A172 (cell line): Measurements from ENCODE around the gene NPFFR2. TPM values are rescaled to one million over a fixed set of nuclear protein-coding genes. Genes with fewer than 3 reads are reported as not detected.
"Not testable (repeated sequence)": the region's sequence is repeated elsewhere in the genome, so short reads cannot be mapped to it uniquely, and the experiment has no call there.

Experiments used
- DNase-seq: peaks from one replicate; pipeline ENCODE4 v3.0.0-alpha.2; 2015; ENCODE audit warnings: low spot score
- total RNA-seq: library from RNA; depleted of rRNA; stranded (reverse); fragments of >200 nt; shearing (Covaris generic); gene quantifications from 2 replicates; pipeline ENCODE4 v1.2.3, GENCODE V29; 2014; rRNA removed

The NPFFR2 gene
- total RNA-seq, 1 experiment from 2014 or later: not detected

DNA sequence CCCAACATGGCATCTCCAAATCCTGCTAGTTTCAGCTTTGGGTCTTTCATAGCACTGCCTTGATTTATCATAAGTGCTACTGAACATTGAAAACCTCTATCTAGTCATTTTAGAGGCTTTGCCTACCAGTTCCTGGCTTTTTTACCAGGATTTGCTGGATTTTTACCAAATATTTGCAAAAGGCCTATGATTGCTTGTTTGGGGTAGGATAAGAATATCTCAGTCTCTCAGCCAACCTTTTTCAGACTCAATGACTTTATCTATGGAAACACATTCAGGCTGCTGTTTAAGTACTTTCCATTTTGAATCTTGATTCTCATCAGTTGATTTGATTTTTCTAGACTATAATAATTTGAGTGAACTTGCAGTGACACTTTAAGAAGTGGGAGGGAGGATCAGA is 80.1 kb downstream of the NPFFR2 start:
- no peak for DNase-seq

DNA sequence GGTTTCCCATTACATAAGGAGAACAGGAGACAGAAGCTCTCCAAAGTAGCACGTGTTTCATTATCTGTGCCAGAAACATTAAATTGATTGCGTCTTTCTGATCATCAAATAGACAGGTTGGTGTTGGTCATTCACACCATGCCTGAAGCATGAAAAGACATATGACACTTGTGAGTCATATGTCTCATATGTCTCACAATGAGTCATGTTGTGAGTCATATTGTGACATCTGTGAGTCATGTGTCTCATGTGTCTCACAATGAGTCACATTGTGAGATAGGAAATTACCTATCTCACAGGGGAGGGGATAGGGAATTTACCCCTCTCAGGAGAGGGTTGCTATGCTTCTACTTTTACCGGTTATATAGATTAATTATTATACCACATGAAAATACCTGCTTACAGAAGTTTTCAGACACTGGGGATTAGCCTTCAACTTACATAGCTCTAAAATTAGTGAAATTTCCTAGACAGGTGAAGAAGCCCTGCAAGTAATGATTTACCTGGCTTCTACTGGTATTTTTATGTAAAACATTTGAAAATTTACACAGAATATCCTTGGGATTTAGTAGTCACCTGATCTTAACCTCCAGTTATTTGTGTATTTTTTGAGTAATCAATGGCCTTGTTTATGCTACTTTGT is 80.8 kb downstream of the NPFFR2 start:
- DNase-seq: peak; percentile 76

DNA sequence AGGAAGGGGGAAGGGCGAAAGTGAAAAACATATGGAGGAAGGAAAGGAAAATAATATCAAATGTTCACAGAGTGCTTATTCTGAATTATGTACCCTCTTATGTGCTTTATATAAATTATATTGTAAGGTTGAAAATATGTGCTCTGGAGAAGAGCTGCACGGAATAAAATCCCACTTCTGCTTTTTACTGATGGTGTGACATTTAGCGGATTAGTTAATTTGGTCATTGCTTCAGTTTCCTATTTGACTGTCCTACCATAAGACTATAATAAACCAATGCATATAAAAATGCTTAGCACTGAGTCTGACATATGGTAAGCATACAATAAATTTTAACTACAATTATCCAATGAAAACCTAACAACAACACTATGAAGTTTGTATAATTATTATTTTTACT is 86.2 kb downstream of the NPFFR2 start:
- no peak for DNase-seq

DNA sequence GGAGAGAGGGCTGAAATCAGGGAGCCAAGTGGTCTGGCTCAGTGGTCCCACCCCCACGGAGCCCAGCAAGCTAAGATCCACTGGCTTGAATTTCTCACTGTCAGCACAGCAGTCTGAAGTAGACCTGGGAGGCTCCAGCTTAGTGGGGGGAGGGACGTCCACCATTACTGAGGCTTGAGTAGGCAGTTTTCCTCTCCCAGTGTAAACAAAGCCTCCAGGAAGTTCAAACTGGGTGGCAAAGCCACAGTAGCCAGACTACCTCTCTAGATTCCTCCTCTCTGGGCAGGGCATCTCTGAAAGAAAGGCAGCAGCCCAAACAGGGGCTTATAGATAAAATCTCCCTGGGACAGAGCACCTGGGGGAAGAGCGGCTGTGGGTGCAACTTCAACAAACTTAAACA is 88.1 kb downstream of the NPFFR2 start:
- DNase-seq: no peak

DNA sequence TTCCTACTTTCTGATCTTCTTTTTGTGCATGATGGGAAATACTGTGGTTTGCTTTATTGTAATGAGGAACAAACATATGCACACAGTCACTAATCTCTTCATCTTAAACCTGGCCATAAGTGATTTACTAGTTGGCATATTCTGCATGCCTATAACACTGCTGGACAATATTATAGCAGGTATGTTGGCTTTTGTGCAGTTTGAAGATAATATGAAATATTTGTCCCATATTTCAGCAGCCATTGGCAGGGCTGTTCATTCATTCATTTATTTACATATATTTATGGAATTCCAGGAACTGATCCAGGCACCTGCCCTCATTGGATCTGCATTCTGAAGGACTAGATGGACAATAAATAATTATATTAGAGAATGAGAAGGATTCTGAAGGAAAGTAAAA is 96.9 kb downstream of the NPFFR2 start:
- DNase-seq: no peak

DNA sequence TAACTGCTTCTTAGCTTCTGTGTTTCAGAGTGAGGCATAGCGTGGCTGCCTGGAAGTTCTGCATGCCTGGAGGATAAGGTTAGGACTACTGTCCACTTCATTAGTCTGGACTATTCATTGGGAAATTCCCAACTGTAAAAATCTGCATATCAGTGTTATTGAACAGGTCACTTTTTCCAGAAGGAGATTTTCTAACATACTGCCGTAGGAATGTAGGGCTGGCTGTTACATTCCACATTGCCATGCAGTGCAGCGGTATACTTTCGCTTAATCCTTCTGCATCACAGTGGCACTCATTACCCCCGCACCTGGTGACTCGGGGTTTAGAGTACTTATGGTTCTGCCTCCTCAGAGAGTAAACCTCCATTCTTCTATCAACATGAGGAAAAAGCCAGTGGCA is 104.6 kb downstream of the NPFFR2 start:
- DNase-seq: no peak

DNA sequence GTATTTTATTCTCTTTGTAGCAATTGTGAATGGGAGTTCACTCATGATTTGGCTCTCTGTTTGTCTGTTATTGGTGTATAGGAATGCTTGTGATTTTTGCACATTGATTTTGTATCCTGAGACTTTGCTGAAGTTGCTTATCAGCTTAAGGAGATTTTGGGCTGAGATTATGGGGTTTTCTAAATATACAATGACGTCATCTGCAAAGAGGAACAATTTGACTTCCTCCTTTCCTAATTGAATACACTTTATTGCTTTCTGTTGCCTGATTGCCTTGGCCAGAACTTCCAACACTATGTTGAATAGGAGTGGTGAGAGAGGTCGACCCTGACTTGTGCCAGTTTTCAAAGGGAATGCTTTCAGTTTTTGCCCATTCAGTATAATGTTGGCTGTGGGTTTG is 108.2 kb downstream of the NPFFR2 start:
- not testable (repeated sequence) for DNase-seq

DNA sequence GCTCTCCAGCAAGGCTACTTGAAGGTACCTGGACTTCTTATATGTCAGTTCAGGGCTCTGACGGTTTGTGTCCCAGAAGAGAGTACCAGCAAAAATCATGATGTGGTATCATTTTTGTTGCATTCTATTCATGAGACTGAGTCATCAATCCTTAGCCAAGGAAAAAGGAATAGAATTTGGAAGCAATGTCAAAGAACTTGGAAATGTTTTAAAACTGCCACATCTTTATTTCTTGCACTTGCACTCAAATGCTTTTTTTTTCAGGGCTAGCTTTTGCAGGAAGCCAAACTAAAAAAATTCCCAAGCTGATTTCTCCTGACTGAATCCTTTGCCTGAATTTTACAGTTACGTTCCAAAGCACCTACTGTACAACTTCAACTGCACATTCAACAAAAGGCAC is 112.4 kb downstream of the NPFFR2 start:
- DNase-seq: no peak

DNA sequence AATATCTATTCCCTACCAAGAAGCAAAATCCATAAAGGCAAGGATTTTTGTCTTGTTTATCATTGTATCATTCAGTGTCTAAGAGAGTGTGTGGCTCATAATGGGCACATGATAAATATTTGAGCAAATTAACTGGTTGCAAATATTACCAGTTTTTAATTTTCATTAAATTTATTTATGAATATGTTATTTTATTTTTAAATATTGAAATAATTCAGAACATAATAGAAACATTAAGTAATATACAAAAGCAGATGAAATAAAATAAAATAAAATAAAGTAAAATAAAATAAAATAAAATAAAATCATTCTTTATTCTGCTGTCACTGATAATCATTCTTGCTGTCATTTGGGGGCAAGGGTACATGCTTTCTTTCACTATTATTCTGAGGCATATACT is 120.9 kb downstream of the NPFFR2 start:
- DNase-seq: no peak

DNA sequence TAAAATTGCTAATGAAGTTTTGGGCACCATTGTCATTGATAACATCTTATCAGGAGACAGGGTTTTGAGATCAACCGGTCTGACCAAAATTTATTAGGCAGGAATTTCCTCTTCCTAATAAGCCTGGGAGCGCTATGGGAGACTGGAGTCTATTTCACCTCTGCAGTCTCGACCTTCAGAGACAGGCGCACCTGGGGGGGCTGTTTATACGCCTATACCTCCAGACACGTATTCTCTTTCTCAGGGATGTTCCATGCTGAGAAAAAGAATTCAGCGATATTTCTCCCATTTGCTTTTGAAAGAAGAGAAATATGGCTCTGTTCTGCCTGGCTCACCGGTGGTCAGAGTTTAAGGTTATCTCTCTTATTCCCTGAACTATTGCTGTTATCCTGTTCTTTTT is 121.8 kb downstream of the NPFFR2 start:
- not testable (repeated sequence) for DNase-seq

DNA sequence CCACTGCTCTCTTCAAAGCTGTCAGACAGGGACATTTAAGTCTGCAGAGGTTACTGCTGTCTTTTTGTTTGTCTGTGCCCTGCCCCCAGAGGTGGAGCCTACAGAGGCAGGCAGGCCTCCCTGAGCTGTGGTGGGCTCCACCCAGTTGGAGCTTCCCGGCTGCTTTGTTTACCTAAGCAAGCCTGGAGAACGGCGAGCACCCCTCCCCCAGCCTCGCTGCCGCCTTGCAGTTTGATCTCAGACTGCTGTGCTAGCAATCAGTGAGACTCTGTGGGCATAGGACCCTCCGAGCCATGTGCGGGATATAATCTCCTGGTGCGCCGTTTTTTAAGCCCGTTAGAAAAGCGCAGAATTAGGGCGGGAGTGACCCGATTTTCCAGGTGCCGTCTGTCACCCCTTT is 137.5 kb downstream of the NPFFR2 start:
- not testable (repeated sequence) for DNase-seq

DNA sequence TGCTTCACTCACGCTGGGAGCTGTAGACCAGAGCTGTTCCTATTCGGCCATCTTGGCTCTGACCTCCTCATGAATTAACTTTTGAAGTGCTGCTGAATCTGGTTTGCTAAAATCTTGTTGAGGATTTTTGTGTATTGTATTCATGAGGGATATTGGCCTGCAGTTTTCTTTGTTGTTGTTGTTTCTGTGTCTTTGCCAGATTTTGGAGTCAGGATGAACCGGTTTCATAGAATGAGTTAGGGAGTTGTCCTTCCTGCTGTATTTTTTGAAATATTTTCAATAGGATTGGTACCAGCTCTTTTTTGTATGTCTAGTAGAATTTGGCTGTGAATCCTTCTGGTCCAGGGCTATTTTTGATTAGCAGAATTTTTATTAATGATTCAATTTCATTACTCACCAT is 138.1 kb downstream of the NPFFR2 start:
- DNase-seq: no peak

DNA sequence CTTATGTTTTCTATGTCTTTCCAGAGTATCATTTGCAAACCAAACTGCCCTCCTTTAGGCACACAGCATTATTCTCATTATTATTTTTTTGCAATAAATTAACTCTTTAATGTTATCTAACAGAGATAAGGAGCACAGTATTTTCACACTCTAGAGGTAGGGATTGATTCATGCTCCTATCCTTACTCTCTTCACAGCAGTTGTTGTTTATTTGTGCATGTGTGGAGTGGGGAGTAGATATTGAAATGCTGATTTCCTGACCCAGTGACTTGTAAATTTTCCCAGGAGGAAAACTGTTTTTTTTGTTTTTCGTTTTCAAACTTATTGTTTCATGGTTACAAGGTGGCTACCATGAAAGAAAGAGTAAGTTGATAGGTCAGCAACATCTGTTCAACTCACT is 140.0 kb downstream of the NPFFR2 start:
- DNase-seq: no peak

DNA sequence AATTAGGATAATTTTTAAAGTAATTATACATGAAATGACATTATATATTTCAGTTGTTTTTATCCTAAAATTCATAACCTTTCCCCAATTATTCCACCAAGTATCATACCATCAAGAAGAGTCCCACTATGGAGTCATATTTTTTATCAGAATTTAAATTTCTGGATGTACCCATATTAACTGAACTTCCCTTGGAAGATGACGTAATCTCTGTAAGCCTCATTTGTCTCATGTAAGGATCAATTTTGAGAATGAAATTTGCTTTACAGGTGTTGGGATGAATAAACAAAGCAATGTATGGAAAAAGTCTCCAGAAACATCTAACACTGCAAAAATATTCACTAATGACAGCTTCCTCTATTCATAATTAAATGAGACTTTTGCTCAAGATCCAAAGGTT is 147.5 kb downstream of the NPFFR2 start:
- no peak for DNase-seq

DNA sequence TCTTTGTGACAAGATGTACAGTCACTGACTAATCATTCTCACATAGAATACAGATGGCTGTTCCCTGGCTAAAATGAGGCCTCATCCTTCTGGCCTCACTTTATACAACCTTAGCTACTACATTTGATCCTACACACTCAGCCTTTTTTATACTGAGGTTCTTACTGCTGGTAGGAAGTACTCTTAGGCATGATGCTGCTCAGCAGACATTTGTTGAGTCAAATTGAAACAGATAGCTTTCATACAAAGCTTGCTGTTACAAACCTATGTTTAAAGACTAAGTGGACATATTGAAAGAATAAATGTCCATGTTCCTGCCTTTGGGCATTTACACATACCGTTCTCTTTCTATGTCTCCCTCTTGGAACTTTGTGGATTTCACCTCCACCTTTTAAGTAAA is 154.9 kb downstream of the NPFFR2 start:
- no peak for DNase-seq

DNA sequence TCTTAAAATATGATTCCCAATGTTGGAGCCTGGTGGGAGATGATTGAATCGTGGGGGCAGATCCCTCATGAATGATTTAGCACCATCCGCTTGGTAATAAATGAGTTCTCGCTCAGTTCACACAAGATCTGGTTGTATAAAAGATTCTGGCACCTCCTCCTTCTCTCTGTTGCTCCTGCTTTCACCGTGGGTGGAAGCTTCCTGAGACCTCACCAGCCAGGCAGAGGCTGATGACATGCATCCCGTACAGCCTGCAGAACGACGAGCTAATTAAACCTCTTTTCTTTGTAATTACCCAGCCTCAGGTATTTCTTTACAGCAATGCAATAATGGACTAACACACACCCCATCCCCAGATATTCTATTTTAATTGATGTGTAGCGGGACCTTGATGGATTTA is 162.2 kb downstream of the NPFFR2 start:
- DNase-seq: no peak

DNA sequence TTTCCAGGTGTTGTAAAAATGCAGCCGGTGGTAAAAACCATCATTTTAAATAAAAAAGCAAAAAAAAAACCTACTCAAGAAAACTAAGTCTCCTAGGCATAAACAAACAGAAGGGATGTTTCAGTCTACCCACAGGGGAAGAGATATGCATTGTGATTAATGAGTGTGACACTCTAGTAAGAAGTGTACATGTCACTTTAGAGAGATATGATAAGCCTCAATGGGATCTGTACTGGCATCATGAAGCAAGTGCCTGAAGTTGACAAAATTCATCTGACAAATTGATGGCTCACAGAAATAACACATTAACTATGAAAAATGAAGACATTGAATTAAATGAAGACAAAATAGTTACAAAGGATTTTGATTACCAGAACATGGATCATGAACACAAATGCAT is 162.7 kb downstream of the NPFFR2 start:
- DNase-seq: no peak

Other genes with a start within 250 kb of the NPFFR2 start
- not detected in 2 replicates for gene GC, start 247.9 kb upstream of the NPFFR2 start, total RNA-seq